Mesothelial cell of epicardium (in vitro differentiated cells): Measurements from ENCODE around the gene DNAI1. TPM values are rescaled to one million over a fixed set of nuclear protein-coding genes. Genes with fewer than 3 reads are reported as not detected.
A peak's percentile ranks its signal among the peaks of the same experiment; 100 is the strongest.

Source experiments
- DNase-seq, 2 experiments: peaks; one replicate each; pipeline ENCODE4 v3.0.0; 2021; ENCODE audit warnings: low spot score in 2 of 2; ENCODE audit not compliant: unreplicated experiment in 2 of 2
- H3K27ac Mint-ChIP-seq: 2 replicates; pipeline ENCODE4 v1.8.0; 2021; ENCODE audit warnings: mixed read lengths
- H3K27me3 Mint-ChIP-seq: 2 replicates; pipeline ENCODE4 v1.8.0; 2021; ENCODE audit warnings: low read depth, mixed read lengths
- H3K36me3 Mint-ChIP-seq: 2 replicates; pipeline ENCODE4 v1.8.0; 2021; ENCODE audit warnings: mixed read lengths
- H3K4me1 Mint-ChIP-seq: 2 replicates; pipeline ENCODE4 v1.8.0; 2021; ENCODE audit warnings: mixed read lengths
- H3K4me3 Mint-ChIP-seq: 2 replicates; pipeline ENCODE4 v1.8.0; 2021; ENCODE audit warnings: mild to moderate bottlenecking, moderate library complexity, mixed read lengths
- H3K9me3 Mint-ChIP-seq: 2 replicates; pipeline ENCODE4 v1.8.0; 2021; ENCODE audit warnings: mixed read lengths
- total RNA-seq: library from RNA; stranded (reverse); gene quantifications from 3 replicates; pipeline ENCODE4 v1.2.1, GENCODE V29; 2021
- TF ChIP-seq, protein P1 (sequence below): fragments of 200-600 bp; sonication (generic); IDR thresholded peaks from one replicate; pipeline ENCODE4 v1.5.0; 2021; ENCODE audit warnings: antibody characterized with exemption; ENCODE audit not compliant: unreplicated experiment

The DNAI1 gene
- total RNA-seq, 1 donor from 2014 or later: not detected

DNA sequence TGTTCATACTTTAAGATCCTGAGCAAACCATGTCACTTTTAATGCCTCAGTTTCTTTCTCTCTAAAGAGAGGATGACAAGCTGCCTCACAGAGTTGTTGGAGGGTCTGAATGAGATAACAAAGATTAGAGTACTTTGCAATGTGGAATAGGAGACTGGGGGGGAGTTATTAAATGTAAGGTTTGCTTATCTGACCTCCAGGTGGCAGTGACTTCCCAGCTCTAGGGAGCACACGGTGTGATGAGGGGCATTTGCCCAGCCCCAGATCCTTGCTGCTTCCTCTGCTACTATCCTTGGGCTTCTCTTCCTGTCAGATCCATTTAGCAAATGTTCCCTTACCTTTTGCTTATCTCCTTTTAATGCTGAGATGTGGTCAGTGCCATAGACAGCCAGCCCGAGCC, 33.4 kb downstream of the DNAI1 start:
- Mint-ChIP-seq H3K9me3 (no peaks in the 10 kb centered on the region), H3K27me3 (peaks cover 42% of the 10 kb centered on the region), H3K4me1 (no peaks in the 10 kb centered on the region), H3K27ac (no peak overlapping the region), H3K36me3 (no peaks in the 10 kb centered on the region), H3K4me3 (no peak overlapping the region)
- DNase-seq: no peak
- TF ChIP-seq, protein P1, sequence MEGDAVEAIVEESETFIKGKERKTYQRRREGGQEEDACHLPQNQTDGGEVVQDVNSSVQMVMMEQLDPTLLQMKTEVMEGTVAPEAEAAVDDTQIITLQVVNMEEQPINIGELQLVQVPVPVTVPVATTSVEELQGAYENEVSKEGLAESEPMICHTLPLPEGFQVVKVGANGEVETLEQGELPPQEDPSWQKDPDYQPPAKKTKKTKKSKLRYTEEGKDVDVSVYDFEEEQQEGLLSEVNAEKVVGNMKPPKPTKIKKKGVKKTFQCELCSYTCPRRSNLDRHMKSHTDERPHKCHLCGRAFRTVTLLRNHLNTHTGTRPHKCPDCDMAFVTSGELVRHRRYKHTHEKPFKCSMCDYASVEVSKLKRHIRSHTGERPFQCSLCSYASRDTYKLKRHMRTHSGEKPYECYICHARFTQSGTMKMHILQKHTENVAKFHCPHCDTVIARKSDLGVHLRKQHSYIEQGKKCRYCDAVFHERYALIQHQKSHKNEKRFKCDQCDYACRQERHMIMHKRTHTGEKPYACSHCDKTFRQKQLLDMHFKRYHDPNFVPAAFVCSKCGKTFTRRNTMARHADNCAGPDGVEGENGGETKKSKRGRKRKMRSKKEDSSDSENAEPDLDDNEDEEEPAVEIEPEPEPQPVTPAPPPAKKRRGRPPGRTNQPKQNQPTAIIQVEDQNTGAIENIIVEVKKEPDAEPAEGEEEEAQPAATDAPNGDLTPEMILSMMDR: no peak

DNA sequence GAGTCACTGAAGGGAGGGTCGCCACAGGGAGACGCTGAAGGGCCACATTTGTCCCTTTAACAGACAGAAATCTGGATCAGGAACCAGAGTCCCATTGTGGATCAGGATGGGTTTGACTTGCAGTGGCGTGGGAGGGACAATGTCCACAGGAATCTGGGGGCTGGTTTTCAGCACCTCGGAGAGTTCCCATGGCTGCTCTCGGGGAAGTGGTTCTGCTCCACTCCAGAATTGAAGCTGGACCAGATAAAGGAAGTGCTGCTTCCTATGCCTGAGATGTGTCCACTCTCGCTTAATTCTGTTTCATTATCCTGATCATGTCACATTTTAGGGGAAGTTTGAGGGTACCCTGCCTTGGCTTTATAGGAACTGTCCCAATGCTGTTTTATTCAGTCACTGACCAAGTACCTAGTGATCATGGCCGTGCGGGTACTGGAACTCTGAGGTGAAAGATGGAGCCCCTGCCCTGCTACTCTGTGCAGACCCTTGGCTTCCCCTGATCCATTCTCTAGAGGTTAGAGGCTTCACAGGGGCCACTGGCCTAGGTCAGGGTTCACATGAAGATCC, 35.4 kb downstream of the DNAI1 start:
- DNase-seq: peak; percentile 49 to 73
- Mint-ChIP-seq H3K27me3 (peaks cover 47% of the 10 kb centered on the region), H3K4me1 (no peaks in the 10 kb centered on the region), H3K9me3 (no peaks in the 10 kb centered on the region), H3K36me3 (no peaks in the 10 kb centered on the region), H3K27ac (no peak overlapping the region), H3K4me3 (no peak overlapping the region)
- TF ChIP-seq, protein P1: no peak

- TF ChIP-seq, protein P1: no peak
- DNase-seq: no peak
- H3K4me3 Mint-ChIP-seq: no peak overlapping the region
- no peaks in the 10 kb centered on the region for H3K4me1 Mint-ChIP-seq
- no peak overlapping the region for H3K27ac Mint-ChIP-seq
- no peaks in the 10 kb centered on the region for H3K36me3 Mint-ChIP-seq
- peaks cover 45% of the 10 kb centered on the region for H3K27me3 Mint-ChIP-seq
- H3K9me3 Mint-ChIP-seq: no peaks in the 10 kb centered on the region
Observed at GRCh38 chr9:34496149-34496712, 37.6 kb downstream of the DNAI1 start.

DNA sequence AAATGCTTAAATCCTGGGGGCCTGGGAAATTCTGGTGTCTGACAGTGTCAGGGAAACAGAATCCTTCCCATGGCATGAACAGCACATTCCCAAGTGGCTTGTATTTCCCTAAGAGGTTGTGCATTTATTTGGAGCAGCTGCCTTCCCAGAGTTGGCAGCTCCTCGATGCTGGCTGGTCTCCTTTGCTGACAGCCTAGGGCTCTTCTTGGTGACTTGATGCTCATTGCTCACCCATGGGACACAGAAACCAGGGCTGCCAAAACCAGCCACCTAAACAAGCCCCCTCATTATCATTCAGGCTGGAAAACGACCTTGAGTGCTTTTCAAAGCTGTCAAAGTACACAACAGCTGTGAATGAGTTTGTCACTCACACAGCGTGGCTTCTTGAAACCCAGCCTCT, 39.9 kb downstream of the DNAI1 start:
- Mint-ChIP-seq H3K4me1 (no peaks in the 10 kb centered on the region), H3K27me3 (peaks cover 51% of the 10 kb centered on the region), H3K27ac (no peak overlapping the region), H3K4me3 (no peak overlapping the region), H3K36me3 (no peaks in the 10 kb centered on the region), H3K9me3 (no peaks in the 10 kb centered on the region)
- DNase-seq: no peak
- TF ChIP-seq, protein P1: no peak

GRCh38 chr9:34499076-34499475, 40.5 kb downstream of the DNAI1 start:
- TF ChIP-seq, protein P1: no peak
- H3K27ac Mint-ChIP-seq: no peak overlapping the region
- no peaks in the 10 kb centered on the region for H3K9me3 Mint-ChIP-seq
- no peak overlapping the region for H3K4me3 Mint-ChIP-seq
- peaks cover 54% of the 10 kb centered on the region for H3K27me3 Mint-ChIP-seq
- no peaks in the 10 kb centered on the region for H3K36me3 Mint-ChIP-seq
- no peaks in the 10 kb centered on the region for H3K4me1 Mint-ChIP-seq
- DNase-seq: no peak
